Transverse colon (tissue), 4 donors: Measurements from ENCODE around the gene CLIC6. TPM values are rescaled to one million over a fixed set of nuclear protein-coding genes. Genes with fewer than 3 reads are reported as not detected.

Experiments
- DNase-seq: peaks from one replicate; pipeline ENCODE4 v3.0.0-alpha.2; 2019
- H3K27ac ChIP-seq, 4 donors: fragments of 200-600 bp; sonication (generic); 2 replicates each; pipeline ENCODE4 v1.5.1; 2016 to 2018; ENCODE audit warnings: inconsistent platforms in 4 of 4
- H3K27me3 ChIP-seq: fragments of 200-600 bp; sonication (generic); 2 replicates; pipeline ENCODE4 v1.5.1; 2017; ENCODE audit warnings: inconsistent platforms
- H3K36me3 ChIP-seq, 4 donors: fragments of 200-600 bp; sonication (generic); 2 replicates each; pipeline ENCODE4 v1.5.1; 2017 to 2019; ENCODE audit warnings: inconsistent platforms in 4 of 4
- H3K4me1 ChIP-seq, 4 donors: fragments of 200-600 bp; sonication (generic); 2 replicates each; pipeline ENCODE4 v1.5.1; 2017 to 2020; ENCODE audit warnings: inconsistent platforms in 4 of 4
- H3K4me3 ChIP-seq, 4 donors: fragments of 200-600 bp; sonication (generic); 1 replicate in 1 of 4; 2 replicates in 3 of 4; pipeline versions ENCODE4 v1.5.1 to v1.6.1; 2017 to 2019; ENCODE audit warnings: inconsistent platforms in 4 of 4
- H3K9me3 ChIP-seq, 2 donors: fragments of 200-600 bp; sonication (generic); 2 replicates each; pipeline ENCODE4 v1.5.1; 2017 to 2019; ENCODE audit warnings: inconsistent platforms in 2 of 2
- CTCF ChIP-seq, 5 experiments: fragments of 200-600 bp in 3 of 5; fragments of 450-650 bp in 2 of 5; sonication (generic) in 3 of 5; IDR thresholded peaks; 1 replicate in 2 of 5; 2 replicates in 3 of 5; pipeline ENCODE4 v1.5.1; 2016 to 2017; ENCODE audit warnings: antibody characterized with exemption in 5 of 5, inconsistent platforms in 3 of 5, mild to moderate bottlenecking in 2 of 5, moderate library complexity in 1 of 5
- EP300 ChIP-seq: sonication (generic); formaldehyde crosslinking; IDR thresholded peaks from one replicate; pipeline ENCODE4 v1.6.1; 2017; ENCODE audit warnings: antibody characterized with exemption, low read depth
- POLR2A ChIP-seq: fragments of 450-650 bp; IDR thresholded peaks from one replicate; pipeline ENCODE4 v1.6.1; 2016; ENCODE audit warnings: antibody characterized with exemption, mild to moderate bottlenecking, moderate library complexity
- POLR2AphosphoS5 ChIP-seq, 3 donors: sonication (generic); formaldehyde crosslinking; IDR thresholded peaks; one replicate each; pipeline ENCODE4 v1.6.1; 2016; ENCODE audit warnings: antibody characterized with exemption in 3 of 3
- WGBS, 2 donors: methylation state at CpG; one replicate each; pipeline ENCODE4 v1.1.5; 2018; ENCODE audit warnings: low coverage in 1 of 2; 5-methylcytosine and 5-hydroxymethylcytosine counted together
- in situ Hi-C, 4 donors: fragments of 200-750 bp; cut with MboI; loops; one replicate each; pipeline versions ENCODE4 v1.15.0 to v1.15.1; 2017; ENCODE audit warnings: low sequenced_read_pairs in 3 of 4, low pct_ligation_motif_present in 1 of 4, low pct_unique_long_range_greater_than_20kb in 1 of 4
- intact Hi-C: fragments of 100-400 bp; cut with DNase I; formaldehyde crosslinking; loops from one replicate; pipeline ENCODE4 v1.15.1; 2023; ENCODE audit warnings: low total_unique reads
- total RNA-seq, 4 donors: library from RNA; depleted of rRNA; stranded (reverse); fragments of >200 nt; gene quantifications; one replicate each; pipeline ENCODE4 v1.1.0, GENCODE V29; 2016

Gene CLIC6
- total RNA-seq, 4 donors from 2014 or later = 0.37 to 4.9 (median 3.7) TPM; not detected in 1

- peaks cover 17 to 44% (median 29%) of the 10 kb centered on the region in 4 donors for H3K4me1 ChIP-seq
- H3K4me3 ChIP-seq = no peak overlapping the region
- intact Hi-C loops (no loop called here), in situ Hi-C loops (no loop called here)
- H3K9me3 ChIP-seq = no peaks in the 10 kb centered on the region
- 39 to 55% methylated on average over 4 to 11 of the region's 11 CpGs for WGBS, 2 donors
- no peaks in the 10 kb centered on the region for H3K36me3 ChIP-seq
- peak; percentile 15 for TF ChIP-seq POLR2A
- no peak for TF ChIP-seq CTCF (IDR thresholded peaks at IDR 0.05)
- no peak for TF ChIP-seq EP300
- TF ChIP-seq POLR2AphosphoS5 (IDR thresholded peaks at IDR 0.05) = peak in 1 of 3 donors; percentile 25
- peak; percentile 47 for DNase-seq
- H3K27me3 ChIP-seq = no peaks in the 10 kb centered on the region
- peak overlapping the region; percentile 67 to 79 (median 76) for H3K27ac ChIP-seq
Measured at GRCh38 chr21:34690041-34690792, 21.4 kb downstream of the CLIC6 start.

GRCh38 chr21:34690793-34691175, 22.0 kb downstream of the CLIC6 start:
- no peak for DNase-seq
- no peaks in the 10 kb centered on the region for H3K36me3 ChIP-seq
- peak overlapping the region; percentile 67 to 79 (median 76) for H3K27ac ChIP-seq
- TF ChIP-seq CTCF (IDR thresholded peaks at IDR 0.05) (no peak), POLR2AphosphoS5 (IDR thresholded peaks at IDR 0.05) (no peak), EP300 (no peak)
- intact Hi-C loops (no loop called here), in situ Hi-C loops (no loop called here)
- H3K27me3 ChIP-seq = no peaks in the 10 kb centered on the region
- no peak overlapping the region for H3K4me3 ChIP-seq
- 14 to 29% methylated on average over 2 of the region's 2 CpGs for WGBS, 2 donors
- H3K4me1 ChIP-seq = peaks cover 17 to 40% (median 30%) of the 10 kb centered on the region in 4 donors
- no peaks in the 10 kb centered on the region for H3K9me3 ChIP-seq

- Histone ChIP-seq H3K36me3 (no peaks in the 10 kb centered on the region), H3K4me3 (no peak overlapping the region), H3K9me3 (no peaks in the 10 kb centered on the region), H3K27me3 (no peaks in the 10 kb centered on the region), H3K27ac (peak overlapping the region; percentile 67 to 79 (median 76)), H3K4me1 (peaks cover 17 to 42% (median 32%) of the 10 kb centered on the region in 4 donors)
- 36 to 39% methylated on average over 4 to 5 of the region's 5 CpGs for WGBS, 2 donors
- TF ChIP-seq POLR2AphosphoS5 (IDR thresholded peaks at IDR 0.05) (no peak), EP300 (no peak), CTCF (IDR thresholded peaks at IDR 0.05) (no peak), POLR2A (no peak)
- intact Hi-C loops = no loop called here
- DNase-seq = no peak
- in situ Hi-C loops = no loop called here
Measured at GRCh38 chr21:34691390-34692032, 22.7 kb downstream of the CLIC6 start.

- Histone ChIP-seq H3K27me3 (no peaks in the 10 kb centered on the region), H3K27ac (peak overlapping the region; percentile 67 to 79 (median 76)), H3K9me3 (no peaks in the 10 kb centered on the region), H3K36me3 (no peaks in the 10 kb centered on the region), H3K4me3 (no peak overlapping the region), H3K4me1 (peaks cover 17 to 42% (median 31%) of the 10 kb centered on the region in 4 donors)
- WGBS, 2 donors = 33 to 46% methylated on average over 2 of the region's 2 CpGs
- in situ Hi-C loops (no loop called here), intact Hi-C loops (no loop called here)
- no peak for DNase-seq
- no peak for TF ChIP-seq CTCF (IDR thresholded peaks at IDR 0.05)
- no peak for TF ChIP-seq EP300
Measured at GRCh38 chr21:34692458-34693020, 23.7 kb downstream of the CLIC6 start.
